ENCODE measurements around the gene SMC1A. TPM values are rescaled to one million over a fixed set of nuclear protein-coding genes. Genes with fewer than 3 reads are reported as not detected.
"Not testable (repeated sequence)": the region's sequence is repeated elsewhere in the genome, so short reads cannot be mapped to it uniquely, and the experiment has no call there.

The SMC1A gene
- total RNA-seq, 1 donor from 2014 or later, result 55.6 TPM

GRCh38 chrX:53430231-53430630 is 7.8 kb upstream of the SMC1A start:
- H3K4me3 Mint-ChIP-seq (ENCODE audit: unreplicated experiment), result no peak overlapping the region
- H3K9me3 Mint-ChIP-seq (ENCODE audit: unreplicated experiment), result no peaks in the 10 kb centered on the region
- H3K27me3 Mint-ChIP-seq (ENCODE audit: unreplicated experiment), result no peaks in the 10 kb centered on the region
- peaks cover 10% of the 10 kb centered on the region for H3K4me1 Mint-ChIP-seq (ENCODE audit: unreplicated experiment)
- H3K27ac Mint-ChIP-seq (ENCODE audit: unreplicated experiment), result no peak overlapping the region
- peaks cover 15% of the 10 kb centered on the region for H3K36me3 Mint-ChIP-seq (ENCODE audit: low read depth, unreplicated experiment)
- no peak for DNase-seq (ENCODE audit: low spot score)
- no peak for TF ChIP-seq CTCF (IDR thresholded peaks at IDR 0.05; ENCODE audit: unreplicated experiment)

GRCh38 chrX:53429755-53430154 is 7.3 kb upstream of the SMC1A start:
- Mint-ChIP-seq H3K4me1 (ENCODE audit: unreplicated experiment) (peaks cover 10% of the 10 kb centered on the region), H3K4me3 (ENCODE audit: unreplicated experiment) (no peak overlapping the region), H3K27me3 (ENCODE audit: unreplicated experiment) (no peaks in the 10 kb centered on the region), H3K27ac (ENCODE audit: unreplicated experiment) (no peak overlapping the region), H3K9me3 (ENCODE audit: unreplicated experiment) (no peaks in the 10 kb centered on the region), H3K36me3 (ENCODE audit: low read depth, unreplicated experiment) (peaks cover 15% of the 10 kb centered on the region)
- no peak for DNase-seq (ENCODE audit: low spot score)
- no peak for TF ChIP-seq CTCF (IDR thresholded peaks at IDR 0.05; ENCODE audit: unreplicated experiment)

- H3K4me1 Mint-ChIP-seq (ENCODE audit: unreplicated experiment), result peaks cover 7% of the 10 kb centered on the region
- H3K27ac Mint-ChIP-seq (ENCODE audit: unreplicated experiment), result peak within 1 kb of the TSS; percentile 100
- DNase-seq (ENCODE audit: low spot score), result no peak
- peaks cover 2% of the 10 kb centered on the region for H3K27me3 Mint-ChIP-seq (ENCODE audit: unreplicated experiment)
- no peaks in the 10 kb centered on the region for H3K9me3 Mint-ChIP-seq (ENCODE audit: unreplicated experiment)
- H3K36me3 Mint-ChIP-seq (ENCODE audit: low read depth, unreplicated experiment), result peaks cover 9% of the 10 kb centered on the region
- TF ChIP-seq CTCF (IDR thresholded peaks at IDR 0.05; ENCODE audit: unreplicated experiment), result no peak
- peak within 1 kb of the TSS; percentile 97 for H3K4me3 Mint-ChIP-seq (ENCODE audit: unreplicated experiment)
These were observed 430 bp upstream of the SMC1A start, which contains the start of gene RIBC1 for GRCh38 chrX:53422861-53423306. Gene RIBC1 (plus strand): TSS chrX:53422873. CDS start chrX:53426277, 3,404 bp downstream.

- peaks cover 4% of the 10 kb centered on the region for H3K36me3 Mint-ChIP-seq (ENCODE audit: low read depth, unreplicated experiment)
- H3K27me3 Mint-ChIP-seq (ENCODE audit: unreplicated experiment), result peaks cover 2% of the 10 kb centered on the region
- peak overlapping the region; percentile 97 for H3K4me3 Mint-ChIP-seq (ENCODE audit: unreplicated experiment)
- no peaks in the 10 kb centered on the region for H3K9me3 Mint-ChIP-seq (ENCODE audit: unreplicated experiment)
- H3K4me1 Mint-ChIP-seq (ENCODE audit: unreplicated experiment), result peaks cover 7% of the 10 kb centered on the region
- peak overlapping the region; percentile 100 for H3K27ac Mint-ChIP-seq (ENCODE audit: unreplicated experiment)
- no peak for DNase-seq (ENCODE audit: low spot score)
- TF ChIP-seq CTCF (IDR thresholded peaks at IDR 0.05; ENCODE audit: unreplicated experiment), result no peak
These were observed 725 bp downstream of the SMC1A start for GRCh38 chrX:53421772-53422085.

- Mint-ChIP-seq H3K4me3 (ENCODE audit: unreplicated experiment) (peak overlapping the region; percentile 97), H3K9me3 (ENCODE audit: unreplicated experiment) (no peaks in the 10 kb centered on the region), H3K27ac (ENCODE audit: unreplicated experiment) (peak overlapping the region; percentile 64), H3K36me3 (ENCODE audit: low read depth, unreplicated experiment) (peaks cover 4% of the 10 kb centered on the region), H3K27me3 (ENCODE audit: unreplicated experiment) (peaks cover 2% of the 10 kb centered on the region), H3K4me1 (ENCODE audit: unreplicated experiment) (peaks cover 7% of the 10 kb centered on the region)
- no peak for DNase-seq (ENCODE audit: low spot score)
- TF ChIP-seq CTCF (IDR thresholded peaks at IDR 0.05; ENCODE audit: unreplicated experiment), result no peak
These were observed 1.3 kb downstream of the SMC1A start for GRCh38 chrX:53421125-53421524.

GRCh38 chrX:53420351-53420750 is 2.1 kb downstream of the SMC1A start:
- H3K9me3 Mint-ChIP-seq (ENCODE audit: unreplicated experiment); H3K27me3 Mint-ChIP-seq (ENCODE audit: unreplicated experiment); H3K27ac Mint-ChIP-seq (ENCODE audit: unreplicated experiment); DNase-seq (ENCODE audit: low spot score); H3K4me1 Mint-ChIP-seq (ENCODE audit: unreplicated experiment); H3K36me3 Mint-ChIP-seq (ENCODE audit: low read depth, unreplicated experiment); H3K4me3 Mint-ChIP-seq (ENCODE audit: unreplicated experiment): not testable (repeated sequence)
